NCI-H226 (cell line): ENCODE results near the gene CYP2W1.
"Not testable (repeated sequence)": the region's sequence is repeated elsewhere in the genome, so short reads cannot be mapped to it uniquely, and the experiment has no call there.

ENCODE experiments used
- DNase-seq: peaks from one replicate; pipeline ENCODE4 v3.0.0-alpha.2; 2015

The CYP2W1 gene

DNA sequence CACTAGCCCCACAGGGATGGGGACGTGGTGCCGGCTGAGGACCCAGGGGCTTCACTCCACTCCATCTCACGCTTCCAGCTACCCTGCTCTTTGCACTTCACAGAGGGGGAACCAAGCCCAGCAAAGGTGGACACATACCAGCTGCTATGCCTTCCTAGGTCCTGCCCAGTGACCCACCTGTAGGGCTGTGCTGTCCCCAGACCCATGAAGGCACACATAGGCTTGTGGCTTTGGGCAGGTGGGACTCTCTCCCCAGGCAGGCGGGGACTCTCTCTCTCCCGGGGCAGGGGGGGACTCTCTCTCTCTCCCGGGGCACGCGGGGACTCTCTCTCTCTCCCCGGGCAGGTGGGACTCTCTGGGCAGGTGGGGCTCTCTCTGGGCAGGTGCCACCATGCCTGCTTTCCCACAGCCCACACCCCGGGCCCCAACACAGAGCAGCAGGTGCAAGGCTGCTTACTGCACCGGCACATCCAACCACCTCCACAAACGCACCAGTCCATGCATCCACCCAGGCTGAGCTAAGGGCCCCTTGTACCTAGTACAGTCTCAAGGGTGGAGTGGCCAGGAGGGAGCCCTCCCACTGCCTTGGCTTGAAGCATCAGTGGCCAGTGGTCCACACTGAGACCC is 47.6 kb downstream of the CYP2W1 start:
- no peak for DNase-seq

- no peak for DNase-seq
Measured at GRCh38 chr7:1031716-1032455, 48.9 kb downstream of the CYP2W1 start.

GRCh38 chr7:1032536-1033181 is 49.7 kb downstream of the CYP2W1 start:
- no peak for DNase-seq

DNA sequence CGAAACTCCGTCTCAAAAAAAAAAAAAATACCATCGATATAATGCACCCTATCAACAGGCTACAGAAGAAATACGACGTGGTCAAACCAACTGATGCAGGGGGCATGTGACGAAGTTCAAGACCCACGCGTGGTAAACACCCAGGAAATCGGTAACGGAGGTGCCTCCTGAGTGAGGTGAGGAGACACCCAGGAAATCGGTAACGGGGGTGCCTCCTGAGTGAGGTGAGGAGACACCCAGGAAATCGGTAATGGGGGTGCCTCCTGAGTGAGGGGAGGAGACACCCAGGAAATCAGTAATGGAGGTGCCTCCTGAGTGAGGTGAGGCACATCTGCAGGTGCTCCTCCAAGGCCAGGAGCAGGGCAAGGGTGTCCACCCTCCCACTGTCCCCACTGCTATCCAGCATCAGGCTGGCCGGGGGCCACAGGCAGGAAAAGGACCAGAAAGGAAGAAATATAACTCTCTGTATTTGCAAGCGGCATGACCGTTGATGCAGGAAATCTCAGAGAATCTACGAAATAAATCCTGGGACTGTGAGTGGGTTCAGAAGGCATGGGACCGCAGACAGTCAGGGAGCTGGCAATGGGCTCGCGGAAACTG is 50.7 kb downstream of the CYP2W1 start:
- DNase-seq, result no peak

GRCh38 chr7:1034769-1035168 is 51.8 kb downstream of the CYP2W1 start:
- DNase-seq, result not testable (repeated sequence)

GRCh38 chr7:1036164-1036928 is 53.4 kb downstream of the CYP2W1 start:
- not testable (repeated sequence) for DNase-seq
